Neuronal stem cell (in vitro differentiated cells): Measurements from ENCODE around the gene PDGFD.

Experiments
- DNase-seq: peaks from one replicate; pipeline ENCODE4 v3.0.0-alpha.2; 2013; ENCODE audit warnings: low spot score
- H2AFZ ChIP-seq: one replicate; pipeline ENCODE4 v1.6.1; 2013; ENCODE audit warnings: mild to moderate bottlenecking, low read length, inconsistent platforms
- H2AK5ac ChIP-seq: 2 replicates; pipeline ENCODE4 v1.6.1; 2013; ENCODE audit warnings: low read depth, mild to moderate bottlenecking, inconsistent platforms, low read length, moderate library complexity, mixed read lengths
- H2BK120ac ChIP-seq: 2 replicates; pipeline ENCODE4 v1.6.1; 2013; ENCODE audit warnings: low read depth, mild to moderate bottlenecking, inconsistent platforms, low read length, moderate library complexity, mixed read lengths
- H2BK12ac ChIP-seq: one replicate; pipeline ENCODE4 v1.6.1; 2013; ENCODE audit warnings: low read length, inconsistent platforms
- H2BK15ac ChIP-seq: 2 replicates; pipeline ENCODE4 v1.6.1; 2013; ENCODE audit warnings: mild to moderate bottlenecking, low read length, inconsistent platforms, mixed read lengths
- H2BK5ac ChIP-seq: one replicate; pipeline ENCODE4 v1.6.1; 2013; ENCODE audit warnings: inconsistent platforms, mild to moderate bottlenecking, low read length, moderate library complexity
- H3K14ac ChIP-seq: one replicate; pipeline ENCODE4 v1.6.1; 2013; ENCODE audit warnings: low read length, inconsistent platforms
- H3K18ac ChIP-seq: 2 replicates; pipeline ENCODE4 v1.6.1; 2013; ENCODE audit warnings: low read length, inconsistent platforms
- H3K23ac ChIP-seq: 2 replicates; pipeline ENCODE4 v1.6.1; 2013; ENCODE audit warnings: low read depth, mild to moderate bottlenecking, mixed read lengths, low read length, inconsistent platforms; ENCODE audit not compliant: poor library complexity
- H3K27ac ChIP-seq: replicated peaks from 3 replicates; pipeline ENCODE4 v1.5.1; 2013; ENCODE audit warnings: low read length, inconsistent platforms
- H3K27me3 ChIP-seq, 3 experiments: 2 replicates each; pipeline ENCODE4 v1.6.1; 2013; ENCODE audit warnings: low read length in 3 of 3, mild to moderate bottlenecking in 2 of 3, inconsistent platforms in 1 of 3, low read depth in 1 of 3, mixed read lengths in 1 of 3, moderate library complexity in 1 of 3; ENCODE audit not compliant: control insufficient read depth in 3 of 3, insufficient read depth in 3 of 3
- H3K36me3 ChIP-seq, 2 donors: replicated peaks in 1 of 2; 2 replicates each; pipeline ENCODE4 v1.6.1; 2013; ENCODE audit warnings: low read length in 2 of 2; ENCODE audit not compliant: control insufficient read depth in 2 of 2, insufficient read depth in 2 of 2
- H3K4ac ChIP-seq: 2 replicates; pipeline ENCODE4 v1.6.1; 2013; ENCODE audit warnings: inconsistent platforms, mild to moderate bottlenecking, low read length, moderate library complexity
- H3K4me1 ChIP-seq, 2 donors: 1 replicate in 1 of 2; 2 replicates in 1 of 2; pipeline ENCODE4 v1.6.1; 2013; ENCODE audit warnings: low read length in 2 of 2, low read depth in 1 of 2; ENCODE audit not compliant: control insufficient read depth in 2 of 2, insufficient read depth in 1 of 2
- H3K4me2 ChIP-seq: one replicate; pipeline ENCODE4 v1.6.1; 2013; ENCODE audit warnings: mild to moderate bottlenecking, low read length, inconsistent platforms; ENCODE audit not compliant: insufficient read depth, poor library complexity, severe bottlenecking
- H3K4me3 ChIP-seq, 2 donors: 2 replicates each; pipeline ENCODE4 v1.5.1; 2013; ENCODE audit warnings: low read length in 2 of 2, mild to moderate bottlenecking in 2 of 2, inconsistent platforms in 1 of 2, moderate library complexity in 1 of 2
- H3K79me1 ChIP-seq: one replicate; pipeline ENCODE4 v1.6.1; 2013; ENCODE audit warnings: low read depth, mild to moderate bottlenecking, inconsistent platforms, low read length, moderate library complexity
- H3K9ac ChIP-seq: one replicate; pipeline ENCODE4 v1.6.1; 2013; ENCODE audit warnings: mild to moderate bottlenecking, low read depth, low read length, inconsistent platforms; ENCODE audit not compliant: poor library complexity
- H3K9me3 ChIP-seq, 2 donors: replicated peaks in 1 of 2; 2 replicates each; pipeline versions ENCODE3 to v1.6.1; 2013; ENCODE audit warnings: low read length in 2 of 2, mild to moderate bottlenecking in 2 of 2, inconsistent platforms in 1 of 2, low read depth in 1 of 2, mixed read lengths in 1 of 2, moderate library complexity in 1 of 2; ENCODE audit not compliant: control insufficient read depth in 2 of 2, insufficient read depth in 1 of 2
- H4K8ac ChIP-seq: one replicate; pipeline ENCODE4 v1.6.1; 2013; ENCODE audit warnings: low read depth, mild to moderate bottlenecking, inconsistent platforms, low read length, moderate library complexity
- H4K91ac ChIP-seq: one replicate; pipeline ENCODE4 v1.6.1; 2013; ENCODE audit warnings: low read length, low read depth, mild to moderate bottlenecking, inconsistent platforms; ENCODE audit not compliant: poor library complexity
- WGBS, 2 donors: extraction: QIAGEN DNeasy Blood & Tissue Kit; methylation state at CpG; one replicate each; pipeline ENCODE4 v1.1.7; 2013; ENCODE audit warnings: missing lambda C conversion rate in 2 of 2, mixed read lengths in 1 of 2; ENCODE audit not compliant: insufficient read length in 2 of 2, insufficient replicate concordance in 1 of 2; ENCODE audit errors: extremely low coverage in 2 of 2; 5-methylcytosine and 5-hydroxymethylcytosine counted together

The PDGFD gene

GRCh38 chr11:104003491-104003890 is 160.5 kb downstream of the PDGFD start:
- H3K4ac ChIP-seq: no peak overlapping the region
- no peak overlapping the region for H4K8ac ChIP-seq
- no peak overlapping the region for H2BK12ac ChIP-seq
- peaks cover 0 to 7% of the 10 kb centered on the region in 2 donors for H3K4me1 ChIP-seq
- H3K9me3 ChIP-seq: no peaks in the 10 kb centered on the region
- no peaks in the 10 kb centered on the region for H3K27me3 ChIP-seq
- no peak overlapping the region for H3K4me2 ChIP-seq
- H3K18ac ChIP-seq: no peak overlapping the region
- no peak overlapping the region for H2AK5ac ChIP-seq
- H3K4me3 ChIP-seq: no peak overlapping the region
- no peaks in the 10 kb centered on the region for H3K79me1 ChIP-seq
- no peak overlapping the region for H3K9ac ChIP-seq
- H4K91ac ChIP-seq: no peak overlapping the region
- no peak for DNase-seq
- H2BK5ac ChIP-seq: no peak overlapping the region
- H3K14ac ChIP-seq: no peak overlapping the region
- no peak overlapping the region for H3K27ac ChIP-seq
- H3K23ac ChIP-seq: no peak overlapping the region
- H3K36me3 ChIP-seq: no peaks in the 10 kb centered on the region
- no peak overlapping the region for H2AFZ ChIP-seq
- no peak overlapping the region for H2BK120ac ChIP-seq
- no peak overlapping the region for H2BK15ac ChIP-seq

GRCh38 chr11:104001561-104002056 is 162.3 kb downstream of the PDGFD start:
- Histone ChIP-seq H3K4me1 (peaks cover 0 to 7% of the 10 kb centered on the region in 2 donors), H3K9me3 (no peaks in the 10 kb centered on the region), H2BK12ac (no peak overlapping the region), H2AK5ac (no peak overlapping the region), H3K27ac (no peak overlapping the region), H2BK120ac (no peak overlapping the region), H3K18ac (no peak overlapping the region), H3K9ac (no peak overlapping the region), H4K8ac (no peak overlapping the region), H3K23ac (no peak overlapping the region), H3K4me3 (no peak overlapping the region), H3K79me1 (no peaks in the 10 kb centered on the region), H3K27me3 (no peaks in the 10 kb centered on the region), H3K4ac (no peak overlapping the region), H3K36me3 (no peaks in the 10 kb centered on the region), H2BK15ac (no peak overlapping the region), H2AFZ (no peak overlapping the region), H2BK5ac (no peak overlapping the region), H3K4me2 (no peak overlapping the region), H3K14ac (no peak overlapping the region), H4K91ac (no peak overlapping the region)
- no peak for DNase-seq
- no CpG with 5 or more reads among the region's 3 CpGs for WGBS, 2 donors

- no peak overlapping the region for H2AK5ac ChIP-seq
- no peaks in the 10 kb centered on the region for H3K36me3 ChIP-seq
- no peak for DNase-seq
- no peak overlapping the region for H3K14ac ChIP-seq
- no peak overlapping the region for H2BK5ac ChIP-seq
- H3K79me1 ChIP-seq: no peaks in the 10 kb centered on the region
- H3K9me3 ChIP-seq: no peaks in the 10 kb centered on the region
- H3K9ac ChIP-seq: no peak overlapping the region
- no peak overlapping the region for H3K4me2 ChIP-seq
- H2BK12ac ChIP-seq: no peak overlapping the region
- peaks cover 0 to 7% of the 10 kb centered on the region in 2 donors for H3K4me1 ChIP-seq
- WGBS, 2 donors: no CpG with 5 or more reads among the region's 5 CpGs
- H3K27ac ChIP-seq: no peak overlapping the region
- no peak overlapping the region for H4K91ac ChIP-seq
- no peak overlapping the region for H4K8ac ChIP-seq
- H2AFZ ChIP-seq: no peak overlapping the region
- H3K23ac ChIP-seq: no peak overlapping the region
- H2BK120ac ChIP-seq: no peak overlapping the region
- no peak overlapping the region for H3K4ac ChIP-seq
- H2BK15ac ChIP-seq: no peak overlapping the region
- no peak overlapping the region for H3K4me3 ChIP-seq
- H3K18ac ChIP-seq: no peak overlapping the region
- no peaks in the 10 kb centered on the region for H3K27me3 ChIP-seq
Measured at GRCh38 chr11:104000798-104001197, 163.1 kb downstream of the PDGFD start.

GRCh38 chr11:103998826-103999508 is 165.0 kb downstream of the PDGFD start:
- no peaks in the 10 kb centered on the region for H3K79me1 ChIP-seq
- H3K27me3 ChIP-seq: no peaks in the 10 kb centered on the region
- H3K23ac ChIP-seq: no peak overlapping the region
- H2BK120ac ChIP-seq: no peak overlapping the region
- no peak overlapping the region for H3K9ac ChIP-seq
- H3K18ac ChIP-seq: no peak overlapping the region
- H3K4me3 ChIP-seq: no peak overlapping the region
- no peak overlapping the region for H3K27ac ChIP-seq
- no peak for DNase-seq
- no peak overlapping the region for H3K4ac ChIP-seq
- no peak overlapping the region for H3K14ac ChIP-seq
- no peak overlapping the region for H2BK15ac ChIP-seq
- peaks cover 0 to 7% of the 10 kb centered on the region in 2 donors for H3K4me1 ChIP-seq
- H3K4me2 ChIP-seq: no peak overlapping the region
- no peak overlapping the region for H2AK5ac ChIP-seq
- H3K9me3 ChIP-seq: no peaks in the 10 kb centered on the region
- no peak overlapping the region for H2BK5ac ChIP-seq
- no peak overlapping the region for H2BK12ac ChIP-seq
- no CpG with 5 or more reads among the region's 5 CpGs for whole genome bisulfite sequencing, 2 donors
- peak overlapping the region; percentile 64 for H2AFZ ChIP-seq
- no peaks in the 10 kb centered on the region for H3K36me3 ChIP-seq
- no peak overlapping the region for H4K8ac ChIP-seq
- H4K91ac ChIP-seq: no peak overlapping the region
